GM12801 (cell line): ENCODE data around the gene PSMB5.

Experiments
- CTCF ChIP-seq: IDR thresholded peaks from one replicate; pipeline ENCODE4 v1.5.1; 2011; ENCODE audit warnings: control low read depth; ENCODE audit not compliant: insufficient read length; ENCODE audit errors: extremely low read depth

PSMB5 gene

GRCh38 chr14:22978981-22979671 is 55.6 kb downstream of the PSMB5 start:
- no peak for TF ChIP-seq CTCF

- TF ChIP-seq CTCF: no peak
Measured at GRCh38 chr14:22978487-22978837, 56.2 kb downstream of the PSMB5 start.

- TF ChIP-seq CTCF: no peak
Measured at GRCh38 chr14:22977684-22978486, 56.8 kb downstream of the PSMB5 start.

- no peak for TF ChIP-seq CTCF
Measured at GRCh38 chr14:22977434-22977683, 57.3 kb downstream of the PSMB5 start.

GRCh38 chr14:22976620-22977433 is 57.9 kb downstream of the PSMB5 start:
- no peak for TF ChIP-seq CTCF
